Left kidney (tissue), 2 donors: ENCODE data around the gene HOXD1. TPM values are rescaled to one million over a fixed set of nuclear protein-coding genes. Genes with fewer than 3 reads are reported as not detected.

Experiments
- DNase-seq: peaks from one replicate; pipeline ENCODE4 v3.0.0-alpha.2; 2013
- polyA plus RNA-seq: library from polyadenylated mRNA; unstranded; fragments of 120-200 nt; gene quantifications from one replicate; pipeline ENCODE4 v1.2.1, GENCODE V29; 2013; ENCODE audit not compliant: insufficient read length

HOXD1 gene
- polyA plus RNA-seq, 1 donor: 10.1 TPM

DNA sequence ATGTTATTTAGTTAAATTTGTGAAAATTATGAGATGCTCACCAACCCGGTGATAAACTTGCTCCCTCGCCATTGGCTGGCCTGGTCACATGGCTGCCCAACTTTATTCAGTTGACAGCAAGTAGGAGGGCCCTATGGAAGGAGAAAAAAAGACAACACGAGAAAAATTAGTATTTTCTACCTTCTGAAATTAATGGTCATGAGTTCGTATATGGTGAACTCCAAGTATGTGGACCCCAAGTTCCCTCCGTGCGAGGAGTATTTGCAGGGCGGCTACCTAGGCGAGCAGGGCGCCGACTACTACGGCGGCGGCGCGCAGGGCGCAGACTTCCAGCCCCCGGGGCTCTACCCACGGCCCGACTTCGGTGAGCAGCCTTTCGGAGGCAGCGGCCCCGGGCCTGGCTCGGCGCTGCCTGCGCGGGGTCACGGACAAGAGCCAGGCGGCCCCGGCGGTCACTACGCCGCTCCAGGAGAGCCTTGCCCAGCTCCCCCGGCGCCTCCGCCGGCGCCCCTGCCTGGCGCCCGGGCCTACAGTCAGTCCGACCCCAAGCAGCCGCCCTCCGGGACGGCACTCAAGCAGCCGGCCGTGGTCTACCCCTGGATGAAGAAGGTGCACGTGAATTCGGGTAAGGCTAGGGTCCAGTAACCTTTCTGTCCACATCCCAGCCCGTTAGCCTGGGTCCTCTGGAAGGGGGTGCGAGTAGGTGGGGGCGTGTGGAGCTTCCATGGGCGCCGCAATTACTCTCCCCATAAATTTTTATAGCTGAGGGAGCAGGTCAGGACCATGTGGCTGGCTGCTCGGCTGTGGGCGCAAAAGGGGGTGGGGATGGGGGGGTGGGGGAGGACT, 36.8 kb upstream of the HOXD1 start, which contains the start of gene HOXD4:
TSS of gene HOXD4 (plus strand) at position 109 of the 846 bp plus-strand sequence. CDS start at position 193, 84 bp downstream.
- no peak for DNase-seq

DNA sequence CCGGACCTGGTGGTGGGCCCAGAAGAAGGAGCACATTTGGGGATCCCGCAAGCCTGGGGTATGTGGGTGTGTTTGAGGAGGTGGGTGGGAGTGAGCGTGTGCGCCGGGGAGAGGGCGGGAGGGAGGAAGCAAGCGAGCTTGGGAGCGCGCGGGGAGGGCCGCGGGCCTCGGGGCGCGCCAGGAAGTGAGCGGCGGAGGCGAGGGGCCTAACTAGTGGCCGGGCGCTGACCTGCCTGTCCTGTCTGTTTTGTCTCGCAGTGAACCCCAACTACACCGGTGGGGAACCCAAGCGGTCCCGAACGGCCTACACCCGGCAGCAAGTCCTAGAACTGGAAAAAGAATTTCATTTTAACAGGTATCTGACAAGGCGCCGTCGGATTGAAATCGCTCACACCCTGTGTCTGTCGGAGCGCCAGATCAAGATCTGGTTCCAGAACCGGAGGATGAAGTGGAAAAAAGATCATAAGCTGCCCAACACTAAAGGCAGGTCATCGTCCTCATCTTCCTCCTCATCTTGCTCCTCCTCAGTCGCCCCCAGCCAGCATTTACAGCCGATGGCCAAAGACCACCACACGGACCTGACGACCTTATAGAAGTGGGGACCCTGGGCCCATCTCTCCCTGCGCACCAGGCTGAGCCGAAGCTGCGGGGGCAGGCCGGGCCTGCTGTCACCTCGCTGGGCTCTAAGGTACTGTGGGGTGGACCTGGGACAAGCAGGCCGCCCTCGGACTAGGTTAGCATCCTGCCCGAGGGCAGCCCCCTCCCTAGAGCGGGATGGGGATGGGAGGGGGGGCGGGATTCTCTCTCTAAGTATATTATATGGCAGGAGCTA, 35.9 kb upstream of the HOXD1 start:
- DNase-seq: no peak

DNA sequence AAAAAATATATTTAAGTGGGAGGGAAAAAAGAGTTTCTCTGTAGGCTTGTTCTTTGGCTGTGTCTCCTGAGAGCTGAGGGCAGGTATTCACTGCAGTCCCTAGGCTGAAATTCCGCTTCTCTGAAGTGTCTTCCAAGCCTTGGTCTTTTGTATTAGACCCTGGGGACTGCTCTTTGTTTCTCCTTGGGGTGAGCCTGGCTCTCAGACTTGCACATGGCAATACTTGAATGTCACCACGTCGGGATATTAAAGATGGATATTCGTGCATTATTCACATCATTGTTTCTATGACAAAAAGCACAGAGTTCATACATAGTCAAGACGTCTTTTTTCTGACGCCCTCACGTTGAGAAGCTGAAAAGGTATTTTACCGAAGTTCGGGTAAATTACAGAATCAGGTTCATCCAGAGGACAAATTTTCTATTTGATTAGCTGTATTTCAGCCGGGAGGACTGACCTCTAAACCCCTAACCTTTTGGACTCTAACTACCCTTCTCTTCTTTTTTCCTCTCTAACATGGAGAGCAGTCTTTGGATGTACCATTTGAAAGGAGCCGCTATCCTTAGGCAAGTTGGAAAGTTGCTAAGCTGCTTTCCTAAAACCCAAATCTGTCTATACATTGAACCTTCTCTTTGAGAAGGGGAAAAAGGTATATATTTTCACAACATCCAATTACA, 33.8 kb upstream of the HOXD1 start:
- no peak for DNase-seq

DNA sequence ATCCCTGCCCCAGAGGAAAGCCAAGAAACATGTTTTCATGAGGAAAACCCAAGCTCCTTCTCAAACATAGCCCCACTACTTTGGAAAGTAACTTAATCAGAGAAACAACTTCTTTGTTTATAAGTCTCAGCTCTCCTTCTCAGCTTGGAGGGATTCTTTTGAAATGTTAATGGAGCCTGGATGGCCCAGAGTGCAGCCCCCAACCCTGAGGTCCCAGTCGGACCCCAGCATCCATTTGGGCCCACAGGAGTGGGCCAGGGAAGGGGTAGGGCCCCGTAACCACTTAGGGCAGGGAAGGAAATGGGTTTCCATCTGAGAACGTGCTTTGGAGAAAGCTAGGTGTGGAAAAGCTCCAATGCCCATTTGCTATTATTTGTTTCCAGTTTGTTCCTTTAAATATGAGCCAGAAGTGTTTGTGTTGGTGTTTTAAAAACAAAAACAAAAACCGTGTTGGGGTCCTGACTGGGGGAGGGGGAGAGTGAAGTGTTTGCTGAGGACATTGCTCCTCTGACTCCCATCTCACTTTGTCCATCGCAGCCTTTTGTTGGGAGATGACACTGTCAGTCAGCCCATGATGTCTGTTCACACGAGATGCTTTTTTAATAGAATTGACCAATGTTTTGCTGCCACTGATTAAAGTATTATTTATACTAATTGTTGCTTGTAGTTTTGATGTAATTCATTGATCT, 33.0 kb upstream of the HOXD1 start:
- no peak for DNase-seq

DNA sequence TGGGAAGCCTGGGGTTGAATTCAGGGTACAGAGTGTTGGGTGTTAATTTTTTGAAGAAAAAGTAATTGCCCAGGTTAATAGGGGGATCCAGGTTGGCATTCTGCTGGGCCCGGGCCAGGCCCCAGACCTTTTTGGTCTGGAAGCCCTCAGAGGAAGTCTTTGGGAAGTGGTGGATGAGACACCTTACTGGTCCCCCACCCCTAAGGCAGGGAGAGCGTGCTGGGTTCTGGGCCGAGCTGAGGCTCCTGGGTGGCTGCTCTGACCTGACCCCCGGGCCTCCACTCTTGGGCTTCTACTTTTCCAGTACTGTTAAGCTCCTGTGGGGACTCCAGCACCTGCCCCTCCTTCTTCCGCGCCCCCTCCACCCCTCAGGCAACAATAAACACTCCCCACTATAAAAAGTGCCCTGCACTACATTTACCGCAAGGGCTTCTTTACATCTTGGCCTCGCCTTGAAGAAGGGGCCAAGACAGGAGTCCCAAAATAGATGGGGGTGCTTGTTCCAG, 32.1 kb upstream of the HOXD1 start:
- DNase-seq: no peak

DNA sequence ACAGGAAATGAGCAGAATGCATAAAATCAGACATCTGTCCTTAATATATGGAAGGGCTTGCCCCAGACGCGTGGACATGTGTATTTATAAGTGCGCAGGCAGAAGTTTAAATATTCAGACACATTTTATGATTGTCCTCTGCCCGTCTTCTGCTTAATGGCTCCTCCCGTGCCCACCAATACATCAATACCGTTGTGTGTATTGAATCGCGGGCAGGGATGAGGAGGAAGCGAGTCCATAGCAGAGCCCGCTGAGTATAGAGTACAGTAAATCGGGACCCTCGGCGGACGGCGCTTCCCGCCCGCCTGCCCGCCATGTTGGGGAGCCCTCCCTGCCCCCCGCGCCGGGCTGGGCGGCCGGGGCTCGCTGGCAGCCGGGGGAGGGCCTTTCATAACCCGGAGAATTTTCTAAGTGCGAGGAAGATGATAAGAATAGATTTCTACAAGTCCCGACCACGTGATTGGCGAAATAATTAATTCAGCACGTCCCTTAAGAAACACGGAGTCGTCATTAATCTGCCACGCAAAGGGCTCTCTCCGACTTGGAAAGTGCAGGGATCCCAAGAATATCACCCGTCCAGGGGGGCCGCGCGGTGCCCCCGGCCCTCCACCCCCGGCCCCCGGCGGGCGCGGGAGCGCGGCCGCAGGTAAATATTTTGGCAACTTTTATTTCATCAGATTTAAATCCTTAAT, 31.5 kb upstream of the HOXD1 start, which contains the start of gene HOXD3:
TSS of gene HOXD3 (plus strand) at position 501 of the 692 bp plus-strand sequence. CDS start 11,808 bp downstream, outside the sequence.
- peak; percentile 71 for DNase-seq

DNA sequence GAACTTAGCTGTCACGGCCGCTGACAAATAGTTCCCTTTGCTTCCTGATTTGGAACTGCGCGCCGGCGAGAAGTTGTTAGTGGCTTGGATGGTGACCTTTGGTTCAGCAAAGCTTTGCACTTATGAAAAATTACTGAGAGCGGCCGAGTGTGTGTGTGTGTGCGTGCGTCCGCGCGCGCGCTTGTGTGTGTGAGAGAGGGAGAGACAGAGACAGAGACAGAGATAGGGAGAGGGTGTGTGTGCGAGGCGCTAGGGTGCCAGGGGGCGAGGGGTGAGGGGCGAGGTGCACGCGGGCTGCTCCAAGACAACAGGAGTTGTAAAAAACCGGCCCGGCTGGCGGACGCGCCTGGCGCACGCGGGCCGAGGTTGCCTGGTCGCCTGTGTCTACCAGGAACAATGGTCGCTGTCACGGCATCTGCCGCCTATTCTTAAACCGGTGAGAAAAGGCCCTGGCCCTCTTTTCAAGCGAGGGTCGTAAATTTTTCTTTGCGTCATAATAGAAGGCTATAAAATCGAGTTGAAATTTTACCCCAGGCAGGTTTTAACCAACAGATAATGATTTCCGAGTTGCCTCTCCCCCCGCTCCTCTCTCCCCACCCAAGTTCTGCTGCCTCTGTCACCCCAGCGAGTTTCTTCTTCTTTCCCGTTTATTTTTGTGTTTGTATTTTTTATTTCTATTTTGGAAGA, 30.8 kb upstream of the HOXD1 start:
- peak; percentile 74 for DNase-seq

DNA sequence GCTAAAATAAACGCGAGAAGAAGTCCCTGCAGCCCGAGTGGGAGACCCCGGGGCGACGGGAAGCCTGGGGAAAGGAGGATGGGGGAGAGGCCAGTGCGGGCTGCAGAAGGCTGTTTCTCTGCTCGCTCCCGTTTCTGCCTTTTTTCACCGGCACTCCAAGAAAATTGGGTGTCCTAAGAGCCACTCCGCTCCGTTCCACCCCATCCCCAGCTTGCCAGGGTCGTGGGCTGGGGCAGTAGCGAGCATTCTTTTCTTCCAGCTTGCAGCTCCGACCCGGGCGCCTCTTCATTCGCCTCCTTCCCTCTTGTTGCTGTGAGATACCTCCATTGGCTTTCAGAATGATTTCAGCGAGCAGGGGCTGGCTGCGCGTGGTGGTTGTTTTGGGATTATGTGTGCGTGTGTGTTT, 30.3 kb upstream of the HOXD1 start:
- peak; percentile 38 for DNase-seq

DNA sequence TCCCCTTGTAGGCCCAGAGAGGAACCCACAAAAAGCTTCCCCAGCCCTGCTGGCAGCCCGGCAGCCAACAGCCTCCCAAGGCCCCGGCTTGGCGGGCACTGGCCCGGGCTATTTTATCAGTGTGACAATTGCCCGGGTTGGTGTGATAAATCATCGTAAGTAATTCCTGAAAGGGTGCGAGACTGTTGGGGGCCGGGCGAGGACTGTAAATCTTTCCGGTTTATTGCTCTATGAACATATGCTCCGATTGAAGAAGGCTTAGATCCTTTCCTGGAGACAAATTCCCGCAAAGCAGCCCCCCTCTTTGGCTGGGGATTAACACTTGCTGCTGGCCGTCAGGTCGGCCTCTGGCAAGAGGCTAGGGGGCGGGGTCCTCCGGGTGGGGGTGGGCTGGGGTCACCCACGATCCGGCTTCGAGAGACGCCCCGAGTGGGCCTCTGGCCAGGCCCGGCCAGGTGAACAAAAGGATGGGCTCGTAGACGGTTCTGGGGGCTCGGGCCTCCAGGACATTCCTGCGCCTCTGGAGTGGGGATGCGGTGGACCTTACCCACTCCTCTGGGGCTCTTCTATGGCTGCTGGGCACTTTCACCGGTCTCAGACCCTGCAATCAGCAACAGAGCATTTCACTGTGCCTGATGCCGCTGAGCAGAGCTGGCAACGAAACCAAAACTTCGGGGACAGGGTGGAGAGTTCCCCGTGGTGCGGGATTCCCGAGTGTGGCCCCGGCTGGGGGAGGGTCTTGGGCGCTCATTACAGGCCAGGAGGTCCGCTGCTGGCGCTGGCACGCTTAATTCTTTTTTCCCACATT, 29.4 kb upstream of the HOXD1 start:
- peak; percentile 83 for DNase-seq

DNA sequence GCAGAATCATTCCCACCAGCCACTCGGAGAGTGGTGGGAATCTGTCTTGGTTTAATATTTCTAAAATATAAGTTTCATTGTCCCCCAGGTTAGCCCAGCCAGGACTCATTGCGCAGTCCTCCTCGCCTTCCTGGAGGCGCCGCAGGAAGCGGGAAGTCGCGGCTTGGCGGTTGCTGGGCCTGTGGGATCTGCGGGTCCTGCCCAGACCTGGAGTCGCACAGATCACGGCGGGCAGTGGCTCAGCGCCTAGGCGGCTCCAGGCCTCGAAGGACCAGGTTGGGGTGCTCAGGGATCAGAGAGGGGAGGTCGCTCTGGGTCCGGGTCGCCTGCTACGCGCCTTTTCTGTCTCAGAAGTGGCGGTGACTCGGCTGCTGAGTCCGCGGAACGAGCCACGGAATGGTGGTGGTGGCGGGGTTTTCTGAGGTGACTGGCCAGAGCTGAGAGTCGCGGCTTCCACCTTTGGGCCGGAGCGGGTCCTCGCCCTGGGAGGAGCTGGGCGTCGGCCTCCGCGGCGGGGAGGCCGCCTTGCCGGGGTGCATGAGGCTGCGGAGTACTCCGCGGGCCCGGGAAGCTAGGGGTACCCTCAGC, 28.7 kb upstream of the HOXD1 start:
- DNase-seq: no peak

DNA sequence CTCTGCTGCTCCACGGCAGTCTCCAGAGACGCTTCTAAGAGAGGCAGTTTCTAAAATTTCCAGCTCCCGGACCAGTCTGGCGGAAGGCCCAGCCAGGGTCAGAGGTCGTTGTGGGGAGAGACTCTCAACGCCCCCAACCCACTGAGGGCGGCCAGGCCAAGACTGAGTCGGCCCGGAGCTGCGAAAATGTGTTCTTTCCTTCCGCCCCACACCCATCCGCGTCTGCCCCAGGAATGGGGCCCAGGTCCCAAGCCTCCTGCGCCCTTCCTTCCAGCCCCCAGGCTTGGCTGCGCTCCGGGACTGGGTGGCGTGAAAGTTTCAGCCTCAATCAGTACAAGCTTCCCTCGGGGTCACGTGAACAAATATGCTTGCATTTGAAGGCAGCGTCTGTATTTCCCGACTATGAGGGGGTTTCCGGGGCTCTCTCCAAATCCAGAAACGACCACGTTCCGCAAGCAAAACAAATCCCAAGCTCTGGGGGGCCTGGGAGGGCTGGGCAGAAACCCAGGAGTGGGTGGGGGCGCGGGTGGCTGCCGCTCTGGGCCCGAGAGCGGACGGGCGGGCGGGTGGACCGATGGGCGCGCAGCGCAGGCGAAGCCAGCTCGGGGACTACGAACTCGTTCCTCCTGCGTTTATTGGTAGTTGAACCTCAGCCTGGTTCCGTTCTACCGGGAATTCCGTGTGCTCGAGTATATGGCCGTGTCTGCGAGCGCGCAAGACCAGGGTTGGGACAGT, 28.1 kb upstream of the HOXD1 start:
- DNase-seq: peak; percentile 55

DNA sequence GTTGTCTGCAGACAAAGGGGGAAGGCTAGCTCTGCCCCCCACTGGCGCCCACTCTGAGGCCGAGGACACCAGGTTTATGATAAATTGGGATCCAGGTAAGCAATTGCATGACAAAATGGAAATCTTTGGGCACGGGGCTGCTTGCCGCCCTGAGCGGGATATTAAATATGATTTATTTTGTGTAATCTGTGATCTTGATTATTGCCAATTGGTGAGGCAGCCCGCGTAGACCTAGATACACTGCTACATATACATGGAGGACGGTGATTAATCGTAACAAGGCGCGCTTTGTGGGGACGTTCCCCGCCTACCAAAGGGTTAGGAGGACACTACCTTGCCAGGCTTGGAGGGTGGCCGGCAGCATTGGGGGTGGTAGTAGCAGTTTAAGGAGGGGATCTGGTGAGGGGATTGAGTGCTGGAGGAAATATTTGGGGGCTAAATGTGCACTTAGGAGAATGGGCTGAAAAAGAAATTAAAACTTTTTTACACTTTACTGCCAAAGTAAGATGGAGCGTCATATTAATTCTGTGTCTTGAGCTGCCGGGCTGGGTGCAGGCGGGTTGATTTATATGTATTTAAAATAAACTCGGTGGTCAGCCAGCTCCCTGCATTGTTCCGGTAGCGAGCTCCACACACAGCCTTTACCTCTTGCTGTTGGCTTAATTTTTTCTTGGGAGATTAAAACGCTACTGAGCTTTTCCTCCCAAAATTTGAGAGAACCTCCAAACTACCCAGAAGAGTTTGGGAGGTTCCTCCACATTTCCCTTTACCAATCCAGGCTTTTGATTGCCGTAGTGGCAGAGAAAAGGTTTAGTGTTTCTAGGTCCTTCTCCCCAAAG, 27.3 kb upstream of the HOXD1 start:
- DNase-seq: peak; percentile 32

DNA sequence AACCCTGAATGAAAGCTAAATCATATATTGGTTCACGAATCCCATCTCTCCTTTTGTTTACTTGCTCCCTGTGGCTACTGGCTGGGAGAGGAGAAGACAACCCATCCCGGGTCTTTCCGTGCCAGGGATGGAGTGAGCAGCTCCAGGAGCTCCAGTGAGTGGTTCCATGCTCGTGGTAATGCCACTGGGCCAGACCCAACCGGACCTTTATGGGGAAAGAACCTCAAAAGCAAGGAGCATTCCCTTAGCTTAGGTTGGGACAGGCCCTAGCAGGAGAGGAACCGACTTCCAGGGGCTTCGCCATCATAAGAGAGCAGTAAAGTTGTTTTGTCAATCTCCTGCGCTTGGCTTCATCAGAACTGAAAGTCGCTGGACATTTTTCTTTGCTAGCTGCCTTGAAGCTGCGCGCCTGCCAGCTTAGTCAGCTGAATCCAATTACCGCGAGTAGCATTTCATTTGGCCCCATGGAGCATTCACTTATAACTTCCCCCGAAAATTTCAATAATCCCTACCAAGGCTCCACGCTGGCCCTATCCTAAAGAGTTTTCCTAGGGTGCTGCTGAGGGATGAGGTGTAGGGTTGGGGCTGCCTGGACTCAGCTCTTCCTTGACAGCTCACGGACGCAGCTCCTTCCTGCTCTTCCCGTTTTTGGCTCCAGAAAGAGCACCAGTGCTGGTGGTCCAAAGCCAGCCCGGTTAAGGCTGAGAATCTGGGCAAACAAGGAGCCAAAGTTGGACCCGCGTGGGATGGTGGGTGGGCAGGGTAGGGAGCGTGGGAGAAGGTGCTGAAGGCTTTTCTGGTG, 26.4 kb upstream of the HOXD1 start:
- peak; percentile 75 for DNase-seq

DNA sequence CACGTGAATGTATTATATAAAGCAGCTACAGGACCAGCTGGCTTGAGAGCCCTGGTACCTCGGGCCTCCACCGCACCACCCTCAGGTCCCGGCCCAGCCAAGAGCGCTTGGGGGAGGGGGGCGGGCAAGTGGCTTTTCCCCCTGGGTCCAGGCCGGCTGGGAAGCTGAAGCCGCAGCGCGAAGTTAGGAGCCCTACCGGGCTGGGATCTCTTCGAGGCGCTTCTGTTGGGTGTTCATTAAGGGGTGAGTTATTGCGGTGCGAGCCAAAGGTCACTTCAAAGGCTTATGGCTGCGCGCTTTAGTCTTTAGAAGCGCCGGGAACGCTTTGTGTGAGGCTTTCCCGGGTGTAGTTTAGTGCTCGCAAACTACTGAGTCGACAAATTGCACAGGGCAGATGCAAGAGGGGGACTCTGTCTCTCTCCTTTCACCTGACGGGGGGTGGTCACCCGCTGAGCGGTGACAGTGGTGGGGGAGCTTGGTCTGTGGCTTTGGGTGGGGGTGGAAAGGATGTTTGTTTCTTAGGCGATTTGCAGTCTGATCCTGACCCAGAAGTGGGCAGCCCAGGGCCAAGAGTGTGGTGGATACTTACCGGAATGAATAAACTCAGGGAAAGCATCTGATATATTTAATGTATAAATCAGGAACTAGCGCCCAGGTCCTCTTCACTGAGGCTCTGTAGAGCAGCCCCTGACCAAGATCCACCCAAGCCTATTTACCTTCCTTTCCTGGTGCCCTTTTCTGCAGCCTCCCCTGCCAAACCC, 25.4 kb upstream of the HOXD1 start:
- peak; percentile 92 for DNase-seq

DNA sequence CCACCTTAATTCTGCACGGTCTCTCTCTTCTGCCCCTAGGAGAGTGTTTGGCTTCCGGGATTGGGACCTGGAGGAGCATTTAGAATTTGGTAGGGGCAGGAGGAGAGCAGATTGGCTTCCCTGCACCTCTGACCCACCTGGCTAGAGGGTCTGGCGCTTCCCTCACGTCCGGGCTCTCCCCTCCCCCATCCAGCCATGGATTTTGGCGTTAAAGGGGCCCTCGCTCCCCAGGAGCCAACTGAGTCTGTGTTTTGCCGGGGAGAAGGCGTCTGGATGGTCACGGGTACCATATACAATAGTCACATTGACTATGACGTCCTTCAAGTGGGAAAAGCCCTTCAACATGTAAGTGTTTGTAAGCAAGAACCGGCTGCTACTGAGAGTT, 24.8 kb upstream of the HOXD1 start:
- DNase-seq: no peak

DNA sequence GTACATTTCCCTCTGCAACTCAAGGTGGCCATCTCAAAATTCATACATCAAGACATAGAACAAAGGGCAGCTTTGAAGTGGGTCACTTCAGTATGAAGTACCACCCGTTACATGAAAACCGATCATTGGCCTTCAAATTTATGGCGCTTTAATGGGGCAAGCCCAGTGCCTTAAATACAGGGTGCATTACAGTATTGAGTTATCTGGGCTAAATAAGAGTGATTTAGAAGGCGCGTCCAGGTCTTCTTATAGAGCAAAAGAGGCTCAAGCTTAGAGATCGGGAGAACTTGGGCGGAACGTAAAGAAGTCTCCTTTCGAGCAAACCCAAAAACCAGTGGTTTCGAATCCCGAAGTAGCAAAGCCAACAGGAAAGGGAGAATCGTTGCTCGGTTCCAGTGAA, 24.3 kb upstream of the HOXD1 start:
- no peak for DNase-seq
